Endothelial cell (in vitro differentiated cells): Measurements from ENCODE around the gene RNF208. TPM values are rescaled to one million over a fixed set of nuclear protein-coding genes. Genes with fewer than 3 reads are reported as not detected.
A peak's percentile ranks its signal among the peaks of the same experiment; 100 is the strongest.

Experiments
- DNase-seq: peaks from one replicate; pipeline ENCODE4 v3.0.0; 2021; ENCODE audit warnings: low spot score
- H3K27ac Mint-ChIP-seq: one replicate; pipeline ENCODE4 v1.8.0; 2021; ENCODE audit warnings: mixed read lengths, inconsistent platforms; ENCODE audit not compliant: unreplicated experiment
- H3K27me3 Mint-ChIP-seq: one replicate; pipeline ENCODE4 v1.8.0; 2021; ENCODE audit warnings: mild to moderate bottlenecking, moderate library complexity, mixed read lengths, inconsistent platforms; ENCODE audit not compliant: unreplicated experiment
- H3K36me3 Mint-ChIP-seq: one replicate; pipeline ENCODE4 v1.8.0; 2021; ENCODE audit warnings: mild to moderate bottlenecking, low read depth, mixed read lengths, inconsistent platforms; ENCODE audit not compliant: unreplicated experiment
- H3K4me1 Mint-ChIP-seq: one replicate; pipeline ENCODE4 v1.8.0; 2021; ENCODE audit warnings: mild to moderate bottlenecking, mixed read lengths, inconsistent platforms; ENCODE audit not compliant: unreplicated experiment
- H3K4me3 Mint-ChIP-seq: one replicate; pipeline ENCODE4 v1.8.0; 2021; ENCODE audit warnings: mild to moderate bottlenecking, mixed read lengths, inconsistent platforms; ENCODE audit not compliant: unreplicated experiment
- H3K9me3 Mint-ChIP-seq: one replicate; pipeline ENCODE4 v1.8.0; 2021; ENCODE audit warnings: mixed read lengths, inconsistent platforms; ENCODE audit not compliant: unreplicated experiment
- total RNA-seq: library from RNA; stranded (reverse); fragmentation: NEBNext Ultra II Directional; extraction: Animal tissue kit (Norgen Biotek cat#: 25700); gene quantifications from one replicate; pipeline ENCODE4 v1.2.1, GENCODE V29; 2021; ENCODE audit not compliant: unreplicated experiment
- TF ChIP-seq, protein P1 (sequence below): fragments of 200-600 bp; sonication (generic); IDR thresholded peaks from one replicate; pipeline ENCODE4 v1.5.0; 2021; ENCODE audit warnings: antibody characterized with exemption; ENCODE audit not compliant: unreplicated experiment

RNF208 gene
- total RNA-seq, 1 donor from 2014 or later, result 1.1 TPM

DNA sequence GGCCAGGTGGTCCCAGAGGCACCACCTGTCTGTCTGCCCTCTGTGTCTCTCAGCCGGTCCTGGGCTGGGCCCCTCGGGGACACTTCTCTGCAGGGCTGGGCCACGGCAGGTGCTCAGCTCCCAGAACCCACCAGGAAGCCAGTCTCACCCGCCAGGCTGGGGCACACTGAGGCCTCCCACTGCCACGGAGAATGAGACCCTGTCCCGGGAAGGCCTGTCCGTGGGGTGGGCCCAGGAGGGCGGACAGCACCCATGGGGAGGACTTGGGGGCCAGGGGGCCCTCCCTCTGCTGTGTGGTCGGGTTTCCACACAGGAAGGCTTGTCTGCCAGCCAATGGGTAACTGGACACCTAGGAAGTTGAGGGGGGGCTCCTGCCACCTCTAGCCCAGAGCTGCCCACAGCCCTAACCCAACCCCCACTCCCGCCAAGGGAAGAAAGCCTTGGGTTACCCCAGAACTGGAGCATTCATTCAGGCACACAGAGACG lies 14.9 kb upstream of the RNF208 start:
- TF ChIP-seq, protein P1, sequence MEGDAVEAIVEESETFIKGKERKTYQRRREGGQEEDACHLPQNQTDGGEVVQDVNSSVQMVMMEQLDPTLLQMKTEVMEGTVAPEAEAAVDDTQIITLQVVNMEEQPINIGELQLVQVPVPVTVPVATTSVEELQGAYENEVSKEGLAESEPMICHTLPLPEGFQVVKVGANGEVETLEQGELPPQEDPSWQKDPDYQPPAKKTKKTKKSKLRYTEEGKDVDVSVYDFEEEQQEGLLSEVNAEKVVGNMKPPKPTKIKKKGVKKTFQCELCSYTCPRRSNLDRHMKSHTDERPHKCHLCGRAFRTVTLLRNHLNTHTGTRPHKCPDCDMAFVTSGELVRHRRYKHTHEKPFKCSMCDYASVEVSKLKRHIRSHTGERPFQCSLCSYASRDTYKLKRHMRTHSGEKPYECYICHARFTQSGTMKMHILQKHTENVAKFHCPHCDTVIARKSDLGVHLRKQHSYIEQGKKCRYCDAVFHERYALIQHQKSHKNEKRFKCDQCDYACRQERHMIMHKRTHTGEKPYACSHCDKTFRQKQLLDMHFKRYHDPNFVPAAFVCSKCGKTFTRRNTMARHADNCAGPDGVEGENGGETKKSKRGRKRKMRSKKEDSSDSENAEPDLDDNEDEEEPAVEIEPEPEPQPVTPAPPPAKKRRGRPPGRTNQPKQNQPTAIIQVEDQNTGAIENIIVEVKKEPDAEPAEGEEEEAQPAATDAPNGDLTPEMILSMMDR, result no peak
- H3K27me3 Mint-ChIP-seq, result peaks cover 8% of the 10 kb centered on the region
- H3K4me3 Mint-ChIP-seq, result no peak overlapping the region
- H3K9me3 Mint-ChIP-seq, result no peaks in the 10 kb centered on the region
- peaks cover 3% of the 10 kb centered on the region for H3K36me3 Mint-ChIP-seq
- H3K27ac Mint-ChIP-seq, result no peak overlapping the region
- peaks cover 3% of the 10 kb centered on the region for H3K4me1 Mint-ChIP-seq
- DNase-seq, result no peak

DNA sequence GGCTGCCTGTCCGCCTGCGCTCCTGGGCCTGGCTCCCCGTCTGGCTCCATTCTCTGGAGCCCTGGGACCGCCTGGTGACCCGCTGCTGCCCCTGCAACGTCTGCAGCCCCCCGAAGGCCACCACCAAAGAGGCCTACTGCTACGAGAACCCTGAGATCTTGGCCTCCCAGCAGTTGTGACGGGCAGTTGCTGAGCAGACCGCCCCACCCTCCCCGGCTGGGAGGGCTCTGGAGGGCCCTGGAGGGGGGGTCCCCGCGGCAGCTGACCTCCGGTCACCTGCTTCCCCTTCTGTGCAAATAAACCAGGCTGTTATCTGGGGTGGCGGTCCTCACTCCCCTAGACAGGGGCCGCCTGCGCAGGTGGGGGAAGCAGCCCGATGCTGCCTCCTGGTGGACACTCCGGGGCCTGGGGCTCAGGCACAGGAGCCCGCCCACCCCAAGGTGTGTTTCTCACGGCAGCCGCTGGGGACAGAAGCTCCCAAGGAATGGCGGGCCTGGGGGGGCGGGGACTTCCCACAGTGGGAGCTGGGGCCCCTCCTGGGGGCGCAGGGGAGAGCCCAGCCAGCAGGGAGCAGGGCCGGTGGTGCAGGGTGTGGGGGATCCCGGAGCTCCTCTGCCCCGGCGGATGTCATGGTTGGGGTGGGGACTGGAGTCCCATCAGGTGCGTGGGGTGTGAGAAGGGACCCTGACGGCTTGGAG lies 14.3 kb upstream of the RNF208 start:
- TF ChIP-seq, protein P1, result peak; percentile 96
- no peak overlapping the region for H3K4me3 Mint-ChIP-seq
- H3K4me1 Mint-ChIP-seq, result peaks cover 2% of the 10 kb centered on the region
- peak; percentile 92 for DNase-seq
- peaks cover 8% of the 10 kb centered on the region for H3K27me3 Mint-ChIP-seq
- H3K9me3 Mint-ChIP-seq, result no peaks in the 10 kb centered on the region
- H3K27ac Mint-ChIP-seq, result no peak overlapping the region
- H3K36me3 Mint-ChIP-seq, result peaks cover 3% of the 10 kb centered on the region

DNA sequence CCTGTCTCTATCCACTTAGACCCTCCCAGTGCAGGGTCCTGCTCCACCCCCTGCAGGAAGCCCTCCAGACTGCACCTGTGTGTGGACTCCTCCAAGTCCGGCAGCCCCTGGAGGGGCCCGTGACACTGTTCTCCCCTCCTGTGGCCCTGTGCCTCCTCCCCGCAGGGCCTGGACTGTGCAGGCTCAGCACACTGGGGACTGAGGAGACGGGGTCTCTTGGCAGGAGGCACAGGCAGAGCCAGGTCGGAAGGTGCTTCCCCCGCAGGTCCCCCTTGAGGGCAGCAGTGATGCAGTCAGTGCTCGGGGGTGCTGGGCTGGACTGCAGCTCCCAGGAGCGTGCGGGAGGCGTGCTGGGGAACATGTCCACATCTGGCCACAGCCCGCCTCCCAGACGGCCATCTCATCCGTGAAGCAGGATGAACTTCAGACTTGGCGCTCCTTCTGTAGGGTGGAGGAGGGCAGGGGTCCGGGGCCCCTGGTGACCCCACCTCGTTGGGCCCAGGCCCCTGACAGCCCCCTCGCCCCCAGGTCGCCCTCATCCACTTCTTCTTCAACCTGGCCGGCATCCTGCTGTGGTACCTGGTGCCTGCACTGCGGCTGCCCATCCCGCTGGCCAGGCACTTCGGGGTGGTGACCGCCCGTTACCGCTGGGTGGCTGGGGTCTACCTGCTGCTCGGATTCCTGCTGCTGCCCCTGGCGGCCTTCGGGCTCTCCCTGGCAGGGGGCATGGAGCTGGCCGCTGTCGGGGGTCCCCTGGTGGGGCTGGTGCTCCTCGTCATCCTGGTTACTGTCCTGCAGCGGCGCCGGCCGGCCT lies 13.6 kb upstream of the RNF208 start:
- H3K4me1 Mint-ChIP-seq, result no peaks in the 10 kb centered on the region
- no peak for DNase-seq
- peaks cover 3% of the 10 kb centered on the region for H3K36me3 Mint-ChIP-seq
- no peaks in the 10 kb centered on the region for H3K9me3 Mint-ChIP-seq
- H3K27ac Mint-ChIP-seq, result no peak overlapping the region
- TF ChIP-seq, protein P1, result no peak
- peaks cover 4% of the 10 kb centered on the region for H3K27me3 Mint-ChIP-seq
- H3K4me3 Mint-ChIP-seq, result no peak overlapping the region

DNA sequence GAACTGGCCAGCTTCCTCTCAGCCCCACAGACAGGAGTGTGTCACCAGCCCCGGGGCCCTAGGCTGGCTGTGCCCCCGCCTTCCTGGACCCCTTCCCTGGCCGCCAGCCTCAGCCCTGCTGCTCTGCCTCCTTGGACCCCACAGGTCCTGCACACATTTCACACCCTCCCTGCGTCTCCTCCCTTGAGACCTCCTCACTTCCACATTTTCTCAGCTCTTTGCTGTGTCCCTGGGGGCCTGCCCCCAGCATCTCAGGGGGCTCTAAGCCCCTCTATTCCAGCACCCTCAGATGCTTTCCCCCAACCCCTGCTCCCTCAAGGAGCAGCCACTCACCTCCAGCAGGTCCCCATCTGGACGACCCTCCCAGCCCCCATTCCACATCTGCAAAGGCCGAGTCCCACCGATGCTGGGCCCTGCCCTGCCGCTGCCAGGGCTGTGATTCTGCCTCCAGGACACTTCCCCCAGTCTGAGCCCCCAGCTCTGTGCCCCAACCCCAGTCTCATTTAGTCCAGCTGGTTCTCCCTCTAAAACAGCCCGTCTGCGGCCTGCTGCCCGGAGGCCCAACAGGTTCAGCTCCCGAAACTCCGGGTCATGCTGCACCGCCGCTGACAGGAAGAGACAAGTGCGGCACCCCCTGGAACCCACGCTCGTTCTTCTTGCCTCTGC lies 12.9 kb upstream of the RNF208 start:
- Mint-ChIP-seq H3K4me1 (no peaks in the 10 kb centered on the region), H3K27me3 (peaks cover 4% of the 10 kb centered on the region), H3K4me3 (no peak overlapping the region), H3K9me3 (no peaks in the 10 kb centered on the region), H3K36me3 (peaks cover 3% of the 10 kb centered on the region), H3K27ac (no peak overlapping the region)
- DNase-seq, result no peak
- TF ChIP-seq, protein P1, result no peak
